IMR-90 (cell line): ENCODE data around the gene TEF.

Experiments used
- FOS ChIP-seq: fragments of 150-350 bp; IDR thresholded peaks from 2 replicates; pipeline ENCODE4 v1.6.1; 2016; ENCODE audit warnings: low read depth, low read length
- MXI1 ChIP-seq: IDR thresholded peaks from 2 replicates; pipeline ENCODE4 v1.6.1; 2012; ENCODE audit warnings: low read depth, mild to moderate bottlenecking, low read length, moderate library complexity, borderline replicate concordance
- TF ChIP-seq, protein P1 (sequence below): conservative IDR thresholded peaks from 2 replicates; pipeline ENCODE4 v1.5.1; 2012; ENCODE audit warnings: mild to moderate bottlenecking, low read depth, low read length, improper control_type of control experiment
- TF ChIP-seq, protein P2 (sequence below): fragments of 150-350 bp; IDR thresholded peaks from 2 replicates; pipeline ENCODE4 v1.6.1; 2017; ENCODE audit warnings: mild to moderate bottlenecking, antibody characterized with exemption, low read length, low read depth

DNA sequence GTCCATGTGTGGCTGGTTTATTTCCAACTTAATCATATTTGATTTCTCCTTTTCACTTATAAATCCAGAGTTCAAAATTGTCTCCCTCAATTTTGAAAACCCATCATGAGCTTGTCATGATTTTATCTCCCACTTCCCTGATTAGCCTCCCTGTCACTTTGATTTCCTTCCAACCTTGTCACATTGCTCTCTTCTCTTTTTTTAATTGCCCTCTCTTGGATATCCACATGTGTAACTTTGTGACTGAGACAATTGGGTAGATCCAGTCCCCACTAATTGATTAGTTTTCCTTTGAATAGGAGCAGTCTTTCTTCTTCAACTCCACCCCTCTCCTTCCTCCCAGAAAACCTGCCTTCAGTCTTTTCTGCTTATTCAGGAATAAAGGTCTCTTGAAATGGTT, 2.4 kb downstream of the TEF start:
- TF ChIP-seq, protein P1, sequence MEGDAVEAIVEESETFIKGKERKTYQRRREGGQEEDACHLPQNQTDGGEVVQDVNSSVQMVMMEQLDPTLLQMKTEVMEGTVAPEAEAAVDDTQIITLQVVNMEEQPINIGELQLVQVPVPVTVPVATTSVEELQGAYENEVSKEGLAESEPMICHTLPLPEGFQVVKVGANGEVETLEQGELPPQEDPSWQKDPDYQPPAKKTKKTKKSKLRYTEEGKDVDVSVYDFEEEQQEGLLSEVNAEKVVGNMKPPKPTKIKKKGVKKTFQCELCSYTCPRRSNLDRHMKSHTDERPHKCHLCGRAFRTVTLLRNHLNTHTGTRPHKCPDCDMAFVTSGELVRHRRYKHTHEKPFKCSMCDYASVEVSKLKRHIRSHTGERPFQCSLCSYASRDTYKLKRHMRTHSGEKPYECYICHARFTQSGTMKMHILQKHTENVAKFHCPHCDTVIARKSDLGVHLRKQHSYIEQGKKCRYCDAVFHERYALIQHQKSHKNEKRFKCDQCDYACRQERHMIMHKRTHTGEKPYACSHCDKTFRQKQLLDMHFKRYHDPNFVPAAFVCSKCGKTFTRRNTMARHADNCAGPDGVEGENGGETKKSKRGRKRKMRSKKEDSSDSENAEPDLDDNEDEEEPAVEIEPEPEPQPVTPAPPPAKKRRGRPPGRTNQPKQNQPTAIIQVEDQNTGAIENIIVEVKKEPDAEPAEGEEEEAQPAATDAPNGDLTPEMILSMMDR = no peak
- TF ChIP-seq MXI1 (no peak), FOS (no peak)
- TF ChIP-seq, protein P2, sequence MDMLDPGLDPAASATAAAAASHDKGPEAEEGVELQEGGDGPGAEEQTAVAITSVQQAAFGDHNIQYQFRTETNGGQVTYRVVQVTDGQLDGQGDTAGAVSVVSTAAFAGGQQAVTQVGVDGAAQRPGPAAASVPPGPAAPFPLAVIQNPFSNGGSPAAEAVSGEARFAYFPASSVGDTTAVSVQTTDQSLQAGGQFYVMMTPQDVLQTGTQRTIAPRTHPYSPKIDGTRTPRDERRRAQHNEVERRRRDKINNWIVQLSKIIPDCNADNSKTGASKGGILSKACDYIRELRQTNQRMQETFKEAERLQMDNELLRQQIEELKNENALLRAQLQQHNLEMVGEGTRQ = no peak
